Measurements from ENCODE around the gene PBX1. TPM values are rescaled to one million over a fixed set of nuclear protein-coding genes. Genes with fewer than 3 reads are reported as not detected.

PBX1 gene
- total RNA-seq, 4 donors from 2014 or later = 14.4 to 34.6 (median 22.0) TPM

DNA sequence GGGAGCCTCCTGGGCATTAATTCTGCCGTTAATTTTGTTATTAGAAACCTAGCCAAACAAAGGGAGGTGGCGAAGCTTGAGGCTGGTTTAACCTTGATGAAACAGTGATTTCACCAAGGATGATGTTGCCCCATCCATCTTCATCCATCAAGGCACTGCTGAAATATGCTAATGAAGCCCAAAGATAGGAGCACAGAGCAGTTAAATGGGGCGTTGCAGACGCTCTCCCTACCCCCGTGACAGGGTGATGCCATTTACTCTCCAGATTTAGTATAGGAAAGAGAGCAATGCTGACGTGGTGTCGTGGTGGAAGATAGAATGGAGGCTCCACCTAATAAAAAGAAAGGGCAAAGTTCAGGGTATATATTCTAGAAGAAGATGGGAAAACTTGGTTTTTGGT lies 84.0 kb downstream of the PBX1 start:
- Histone ChIP-seq H3K27ac (no peak overlapping the region), H3K9me3 (no peaks in the 10 kb centered on the region), H3K27me3 (no peaks in the 10 kb centered on the region), H3K4me1 (peaks cover 33% of the 10 kb centered on the region), H3K36me3 (no peaks in the 10 kb centered on the region), H3K4me3 (no peak overlapping the region)
- DNase-seq (ENCODE audit: low spot score in 2 of 2) = no peak
- TF ChIP-seq, protein P1, sequence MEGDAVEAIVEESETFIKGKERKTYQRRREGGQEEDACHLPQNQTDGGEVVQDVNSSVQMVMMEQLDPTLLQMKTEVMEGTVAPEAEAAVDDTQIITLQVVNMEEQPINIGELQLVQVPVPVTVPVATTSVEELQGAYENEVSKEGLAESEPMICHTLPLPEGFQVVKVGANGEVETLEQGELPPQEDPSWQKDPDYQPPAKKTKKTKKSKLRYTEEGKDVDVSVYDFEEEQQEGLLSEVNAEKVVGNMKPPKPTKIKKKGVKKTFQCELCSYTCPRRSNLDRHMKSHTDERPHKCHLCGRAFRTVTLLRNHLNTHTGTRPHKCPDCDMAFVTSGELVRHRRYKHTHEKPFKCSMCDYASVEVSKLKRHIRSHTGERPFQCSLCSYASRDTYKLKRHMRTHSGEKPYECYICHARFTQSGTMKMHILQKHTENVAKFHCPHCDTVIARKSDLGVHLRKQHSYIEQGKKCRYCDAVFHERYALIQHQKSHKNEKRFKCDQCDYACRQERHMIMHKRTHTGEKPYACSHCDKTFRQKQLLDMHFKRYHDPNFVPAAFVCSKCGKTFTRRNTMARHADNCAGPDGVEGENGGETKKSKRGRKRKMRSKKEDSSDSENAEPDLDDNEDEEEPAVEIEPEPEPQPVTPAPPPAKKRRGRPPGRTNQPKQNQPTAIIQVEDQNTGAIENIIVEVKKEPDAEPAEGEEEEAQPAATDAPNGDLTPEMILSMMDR (IDR thresholded peaks at IDR 0.05) = no peak
- TF ChIP-seq EP300 (IDR thresholded peaks at IDR 0.05) (no peak), POLR2AphosphoS5 (IDR thresholded peaks at IDR 0.05) (no peak), POLR2A (IDR thresholded peaks at IDR 0.05) (no peak)
- 88% methylated on average over 7 of the region's 7 CpGs for WGBS

DNA sequence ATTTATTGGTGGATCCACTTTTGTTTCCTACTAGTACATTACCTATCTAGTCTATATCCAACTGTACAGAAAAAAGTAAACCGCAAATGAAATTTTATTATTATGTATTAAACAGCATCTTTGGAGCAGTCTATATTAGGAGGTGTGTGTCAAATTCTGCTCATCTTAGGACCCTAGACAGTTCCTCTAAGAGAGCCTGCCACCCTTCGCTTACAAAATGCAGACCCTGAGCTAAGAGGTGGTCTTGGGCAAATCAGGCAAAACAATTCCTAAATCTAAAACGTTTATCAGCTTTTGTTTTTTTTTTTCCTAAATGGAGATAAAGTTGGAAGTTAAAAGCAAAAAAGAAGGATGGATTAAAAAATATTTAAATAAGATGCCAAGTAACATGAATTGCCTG lies 85.3 kb downstream of the PBX1 start:
- no peaks in the 10 kb centered on the region for H3K27me3 ChIP-seq

DNA sequence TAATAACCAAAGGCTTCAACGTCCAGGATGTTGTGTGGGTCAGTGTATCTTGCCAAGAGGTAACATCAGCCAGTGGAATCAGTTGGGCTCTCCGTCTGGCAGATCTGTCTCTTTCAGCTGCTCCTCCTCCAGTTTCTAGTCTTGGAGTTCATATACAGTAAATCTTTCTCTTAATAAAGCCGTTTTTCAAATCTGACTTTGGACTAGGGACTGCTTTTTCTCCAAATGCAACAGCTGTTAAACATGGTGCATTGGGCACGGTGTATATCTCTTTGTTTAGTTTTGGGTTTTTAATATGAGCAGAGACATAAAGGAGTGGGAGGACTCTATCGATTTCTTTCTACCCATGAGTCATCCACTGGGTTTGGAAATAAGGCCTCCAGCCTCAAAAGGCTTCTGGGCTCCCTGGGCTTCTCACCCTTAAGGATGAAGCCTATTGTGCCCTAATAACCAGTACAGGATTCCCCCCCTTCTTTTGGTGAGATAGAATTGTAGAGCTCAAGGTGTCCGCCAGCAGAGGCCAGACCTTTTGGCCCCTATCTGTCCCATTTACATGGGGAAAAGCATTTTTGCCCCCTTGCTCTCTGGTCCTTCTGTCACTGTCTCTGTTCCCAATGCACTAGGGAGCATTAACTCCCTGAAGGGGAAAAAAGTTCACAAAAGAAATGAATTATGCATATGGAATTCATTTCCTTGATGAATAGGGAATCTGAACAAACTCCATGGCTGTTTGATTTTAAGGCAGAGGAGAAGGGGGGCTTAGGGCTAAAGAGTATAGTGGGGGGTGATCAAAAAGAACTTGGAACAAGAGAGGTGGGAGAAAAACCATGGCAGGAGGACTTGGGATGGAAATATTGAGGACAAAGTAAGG lies 86.0 kb downstream of the PBX1 start:
- Histone ChIP-seq H3K27me3 (no peaks in the 10 kb centered on the region), H3K27ac (no peak overlapping the region), H3K36me3 (no peaks in the 10 kb centered on the region), H3K4me3 (no peak overlapping the region), H3K9me3 (no peaks in the 10 kb centered on the region), H3K4me1 (peaks cover 46% of the 10 kb centered on the region)
- TF ChIP-seq POLR2A (IDR thresholded peaks at IDR 0.05) = no peak
- TF ChIP-seq POLR2AphosphoS5 (IDR thresholded peaks at IDR 0.05) = no peak
- TF ChIP-seq, protein P1 (IDR thresholded peaks at IDR 0.05) = no peak
- TF ChIP-seq EP300 (IDR thresholded peaks at IDR 0.05) = no peak
- DNase-seq (ENCODE audit: low spot score in 2 of 2) = no peak
- WGBS = 23% methylated on average over 6 of the region's 6 CpGs

More for the DNA sequence above, 85.3 kb downstream of the PBX1 start:
- no peak for DNase-seq (ENCODE audit: low spot score in 2 of 2)
- Histone ChIP-seq H3K4me3 (no peak overlapping the region), H3K27ac (no peak overlapping the region), H3K9me3 (no peaks in the 10 kb centered on the region), H3K36me3 (no peaks in the 10 kb centered on the region), H3K4me1 (peaks cover 43% of the 10 kb centered on the region)
- no peak for TF ChIP-seq POLR2A (IDR thresholded peaks at IDR 0.05)
- no peak for TF ChIP-seq EP300 (IDR thresholded peaks at IDR 0.05)
- TF ChIP-seq, protein P1 (IDR thresholded peaks at IDR 0.05) = no peak
- no peak for TF ChIP-seq POLR2AphosphoS5 (IDR thresholded peaks at IDR 0.05)
- 72% methylated on average over 3 of the region's 3 CpGs for WGBS

DNA sequence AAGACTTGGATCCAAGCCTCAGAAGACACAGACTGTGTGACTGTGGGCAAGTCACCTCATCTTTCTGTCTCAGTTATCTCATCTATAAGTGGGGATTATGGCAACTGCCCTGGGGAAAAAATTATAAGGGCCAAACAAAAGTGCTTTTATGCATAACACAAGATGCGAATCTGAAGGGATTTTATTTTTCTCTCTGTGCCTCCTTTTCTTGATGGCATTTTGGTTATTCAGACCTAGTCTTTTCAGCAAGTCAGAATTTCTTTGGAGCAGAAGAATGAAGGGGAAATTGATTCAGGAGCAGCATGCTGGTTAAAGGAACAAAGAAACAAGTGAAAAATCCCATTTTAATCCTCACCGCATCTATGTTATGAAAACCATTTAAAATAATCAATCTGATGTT lies 86.9 kb downstream of the PBX1 start:
- H3K27me3 ChIP-seq = no peaks in the 10 kb centered on the region
- no peak overlapping the region for H3K4me3 ChIP-seq
- H3K9me3 ChIP-seq = no peaks in the 10 kb centered on the region
- H3K27ac ChIP-seq = no peak overlapping the region
- peaks cover 43% of the 10 kb centered on the region for H3K4me1 ChIP-seq
- TF ChIP-seq POLR2AphosphoS5 (IDR thresholded peaks at IDR 0.05) (no peak), EP300 (IDR thresholded peaks at IDR 0.05) (no peak), POLR2A (IDR thresholded peaks at IDR 0.05) (no peak)
- TF ChIP-seq, protein P1 (IDR thresholded peaks at IDR 0.05) = no peak
- WGBS = 84% methylated on average over 2 of the region's 2 CpGs
- no peak for DNase-seq (ENCODE audit: low spot score in 2 of 2)
- H3K36me3 ChIP-seq = no peaks in the 10 kb centered on the region

DNA sequence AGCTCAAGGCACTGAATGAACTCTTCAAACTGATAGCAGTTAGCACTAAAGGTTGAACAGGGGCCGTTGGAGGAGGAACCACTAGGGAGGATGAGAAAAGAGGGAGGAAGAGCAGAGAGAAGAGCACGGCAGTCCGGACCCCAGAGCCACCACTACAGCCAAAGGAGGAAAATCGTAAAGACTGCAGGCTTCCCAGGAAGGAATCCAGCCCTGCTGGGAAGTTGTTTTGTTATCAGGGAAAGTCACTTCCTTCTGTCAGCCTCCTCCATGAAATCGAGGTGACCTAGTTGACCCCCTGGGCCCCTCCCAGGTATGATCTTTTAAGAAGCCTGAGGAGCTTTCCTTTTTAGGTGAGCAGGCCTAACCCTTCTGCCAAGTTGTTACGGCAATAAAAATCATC lies 88.2 kb downstream of the PBX1 start:
- H3K4me1 ChIP-seq = peaks cover 47% of the 10 kb centered on the region
- H3K9me3 ChIP-seq = no peaks in the 10 kb centered on the region
- DNase-seq (ENCODE audit: low spot score in 2 of 2) = no peak
- TF ChIP-seq POLR2AphosphoS5 (IDR thresholded peaks at IDR 0.05) (no peak), EP300 (IDR thresholded peaks at IDR 0.05) (no peak), POLR2A (IDR thresholded peaks at IDR 0.05) (no peak)
- TF ChIP-seq, protein P1 (IDR thresholded peaks at IDR 0.05) = no peak
- 46% methylated on average over 6 of the region's 6 CpGs for WGBS
- no peaks in the 10 kb centered on the region for H3K36me3 ChIP-seq
- no peak overlapping the region for H3K4me3 ChIP-seq
- no peaks in the 10 kb centered on the region for H3K27me3 ChIP-seq
- H3K27ac ChIP-seq = no peak overlapping the region
